ENCODE data around the gene CACNB4. TPM values are rescaled to one million over a fixed set of nuclear protein-coding genes. Genes with fewer than 3 reads are reported as not detected.

Gene CACNB4
- total and polyA plus RNA-seq, 9 of the 15 experiments (the other 6 are each of a cell fraction or from before 2014, with no cell fraction given) = 0.01 to 0.20 (median 0.04) TPM; not detected in 1

DNA sequence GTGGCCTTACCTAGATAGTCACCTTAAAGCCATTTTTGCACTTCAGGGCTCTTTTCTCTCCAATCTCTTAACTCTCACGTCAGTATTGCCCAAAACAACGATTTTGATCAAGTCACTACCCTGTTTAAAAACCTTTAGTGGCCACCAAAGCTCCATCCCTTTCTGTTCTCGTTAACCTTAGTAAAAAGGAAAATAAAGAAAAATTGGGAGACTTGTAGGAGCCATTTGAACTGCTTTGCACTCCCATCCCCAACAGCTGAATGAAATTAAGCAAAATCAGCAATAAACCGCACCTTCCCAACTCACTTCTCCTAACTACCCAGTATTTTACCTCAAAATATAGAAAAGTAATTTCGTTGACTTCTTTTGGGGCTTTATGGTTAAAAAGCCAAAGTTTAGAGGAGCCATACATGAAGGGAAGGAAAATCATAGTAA is 269.9 kb downstream of the CACNB4 start:
- no peak for DNase-seq (ENCODE audit: extremely low read depth in 1 of 4, low spot score in 3 of 4)
- BruUV-seq (replicated peaks) = TSS peak; percentile 97
- peaks cover 44% of the 10 kb centered on the region for H3K79me2 ChIP-seq (ENCODE audit: control insufficient read depth, insufficient read depth, low read length)
- peak overlapping the region; percentile 75 for H3K27ac ChIP-seq (ENCODE audit: extremely low read depth, low read depth, low read length)
- in situ Hi-C loops (cut with MboI) (no loop called here), intact Hi-C loops (cut with micrococcal nuclease) (no loop called here)
- peak overlapping the region; percentile 93 for H2AFZ ChIP-seq (ENCODE audit: low read depth, low read length)
- peaks cover 7 to 30% of the 10 kb centered on the region in 2 experiments for H3K4me1 ChIP-seq (replicated peaks in 1 of 2; ENCODE audit: control insufficient read depth in 2 of 2, insufficient read depth in 2 of 2, low read length in 2 of 2)
- ChIA-PET POLR2A (interaction anchor here (0.6 to 3.1 kb wide), 7 partner anchors 9 to 269 kb away, joined by 3 to 10 read pairs (median 4); no protein-coding TSS in a partner anchor), CTCF (ENCODE audit: low intra/inter-chr PET ratio) (no interaction called here)
- H3K4me3 ChIP-seq = peak overlapping the region; percentile 78
- H3K36me3 ChIP-seq (ENCODE audit: control insufficient read depth, insufficient read depth, low read length) = peaks cover 9% of the 10 kb centered on the region; the same call in 2 of the 3 replicates
- no peak for FAIRE-seq
- ATAC-seq = no peak
- peak overlapping the region; percentile 91 to 95; a peak in 3 of 4 replicates for H3K9ac ChIP-seq (ENCODE audit: insufficient read depth in 1 of 2, low read depth in 2 of 2, low read length in 2 of 2)
- H3K9me3 ChIP-seq (replicated peaks; ENCODE audit: control insufficient read depth, insufficient read depth, low read depth, low read length) = no peaks in the 10 kb centered on the region
- peak overlapping the region; percentile 98 for H3K4me2 ChIP-seq (ENCODE audit: insufficient read depth, low read length)
- 42% methylated on average over 5 of the region's 5 CpGs for WGBS (ENCODE audit: insufficient coverage, low coverage, missing lambda C conversion rate)
- no peaks in the 10 kb centered on the region for H3K9me1 ChIP-seq (ENCODE audit: control insufficient read depth, insufficient read depth, low read length)
- H3K27me3 ChIP-seq (ENCODE audit: control insufficient read depth in 2 of 2, insufficient read depth in 2 of 2, low read length in 2 of 2) = no peaks in the 10 kb centered on the region
- H4K20me1 ChIP-seq (replicated peaks; ENCODE audit: control insufficient read depth, insufficient read depth, low read length) = peaks cover 6% of the 10 kb centered on the region
- TF ChIP-seq RB1 (IDR thresholded peaks at IDR 0.05; ENCODE audit: low read depth) = no peak
- TF ChIP-seq, protein P1, sequence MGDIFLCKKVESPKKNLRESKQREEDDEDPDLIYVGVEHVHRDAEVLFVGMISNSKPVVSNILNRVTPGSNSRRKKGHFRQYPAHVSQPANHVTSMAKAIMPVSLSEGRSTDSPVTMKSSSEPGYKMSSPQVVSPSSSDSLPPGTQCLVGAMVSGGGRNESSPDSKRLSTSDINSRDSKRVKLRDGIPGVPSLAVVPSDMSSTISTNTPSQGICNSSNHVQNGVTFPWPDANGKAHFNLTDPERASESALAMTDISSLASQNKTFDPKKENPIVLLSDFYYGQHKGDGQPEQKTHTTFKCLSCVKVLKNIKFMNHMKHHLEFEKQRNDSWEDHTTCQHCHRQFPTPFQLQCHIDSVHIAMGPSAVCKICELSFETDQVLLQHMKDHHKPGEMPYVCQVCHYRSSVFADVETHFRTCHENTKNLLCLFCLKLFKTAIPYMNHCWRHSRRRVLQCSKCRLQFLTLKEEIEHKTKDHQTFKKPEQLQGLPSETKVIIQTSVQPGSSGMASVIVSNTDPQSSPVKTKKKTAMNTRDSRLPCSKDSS (IDR thresholded peaks at IDR 0.05; ENCODE audit: low read depth, partially characterized antibody) = no peak
- TF ChIP-seq POLR2A (conservative IDR thresholded peaks at IDR 0.05) = peak; percentile 83; the same call in 1 of the 2 replicates
- TF ChIP-seq, protein P2, sequence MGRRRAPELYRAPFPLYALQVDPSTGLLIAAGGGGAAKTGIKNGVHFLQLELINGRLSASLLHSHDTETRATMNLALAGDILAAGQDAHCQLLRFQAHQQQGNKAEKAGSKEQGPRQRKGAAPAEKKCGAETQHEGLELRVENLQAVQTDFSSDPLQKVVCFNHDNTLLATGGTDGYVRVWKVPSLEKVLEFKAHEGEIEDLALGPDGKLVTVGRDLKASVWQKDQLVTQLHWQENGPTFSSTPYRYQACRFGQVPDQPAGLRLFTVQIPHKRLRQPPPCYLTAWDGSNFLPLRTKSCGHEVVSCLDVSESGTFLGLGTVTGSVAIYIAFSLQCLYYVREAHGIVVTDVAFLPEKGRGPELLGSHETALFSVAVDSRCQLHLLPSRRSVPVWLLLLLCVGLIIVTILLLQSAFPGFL (CRISPR knock-in tag; IDR thresholded peaks at IDR 0.05) = peak; percentile 86; the same call in 1 of the 2 replicates
- TF ChIP-seq GABPA (tag; conservative IDR thresholded peaks at IDR 0.05; ENCODE audit: low read depth) = 0 out of 2 replicates have a peak, but pooled peaks have one; percentile 6
- 0 out of 2 replicates have a peak, but pooled peaks have one; percentile 47 for TF ChIP-seq ZNF197 (CRISPR knock-in tag; IDR thresholded peaks at IDR 0.05; ENCODE audit: low read depth)
- TF ChIP-seq PML (IDR thresholded peaks at IDR 0.05; ENCODE audit: low read length) = peak; percentile 46
- peak; percentile 3 for TF ChIP-seq BRD9 (IDR thresholded peaks at IDR 0.05; ENCODE audit: low read depth, partially characterized antibody)
- peak in 1 of 2 experiments; percentile 63; a peak in 1 of 4 replicates for TF ChIP-seq FOXA3 (CRISPR knock-in tag; conservative IDR thresholded peaks at IDR 0.05 in 1 of 2, IDR thresholded peaks at IDR 0.05 in 1 of 2)
- TF ChIP-seq HDAC2 (IDR thresholded peaks at IDR 0.05) = 0 out of 2 replicates have a peak, but pooled peaks have one; percentile 1
- TF ChIP-seq ZNF316 (IDR thresholded peaks at IDR 0.05) = peak; percentile 94
- no peak for TF ChIP-seq XRCC4 (IDR thresholded peaks at IDR 0.05; ENCODE audit: extremely low read depth, insufficient read depth, insufficient read length)
- peak; percentile 66; the same call in 1 of the 2 replicates for TF ChIP-seq ZNF175 (CRISPR knock-in tag; IDR thresholded peaks at IDR 0.05; ENCODE audit: low read depth)
- TF ChIP-seq E2F3 (CRISPR knock-in tag; IDR thresholded peaks at IDR 0.05) = no peak
- TF ChIP-seq FOXP1 (CRISPR knock-in tag; IDR thresholded peaks at IDR 0.05) = 0 out of 2 replicates have a peak, but pooled peaks have one; percentile 18
- TF ChIP-seq TFAM (CRISPR knock-in tag; conservative IDR thresholded peaks at IDR 0.05) = no peak
- peak; percentile 71 for TF ChIP-seq MAFK (IDR thresholded peaks at IDR 0.05; ENCODE audit: low read length)
- TF ChIP-seq, protein P3, sequence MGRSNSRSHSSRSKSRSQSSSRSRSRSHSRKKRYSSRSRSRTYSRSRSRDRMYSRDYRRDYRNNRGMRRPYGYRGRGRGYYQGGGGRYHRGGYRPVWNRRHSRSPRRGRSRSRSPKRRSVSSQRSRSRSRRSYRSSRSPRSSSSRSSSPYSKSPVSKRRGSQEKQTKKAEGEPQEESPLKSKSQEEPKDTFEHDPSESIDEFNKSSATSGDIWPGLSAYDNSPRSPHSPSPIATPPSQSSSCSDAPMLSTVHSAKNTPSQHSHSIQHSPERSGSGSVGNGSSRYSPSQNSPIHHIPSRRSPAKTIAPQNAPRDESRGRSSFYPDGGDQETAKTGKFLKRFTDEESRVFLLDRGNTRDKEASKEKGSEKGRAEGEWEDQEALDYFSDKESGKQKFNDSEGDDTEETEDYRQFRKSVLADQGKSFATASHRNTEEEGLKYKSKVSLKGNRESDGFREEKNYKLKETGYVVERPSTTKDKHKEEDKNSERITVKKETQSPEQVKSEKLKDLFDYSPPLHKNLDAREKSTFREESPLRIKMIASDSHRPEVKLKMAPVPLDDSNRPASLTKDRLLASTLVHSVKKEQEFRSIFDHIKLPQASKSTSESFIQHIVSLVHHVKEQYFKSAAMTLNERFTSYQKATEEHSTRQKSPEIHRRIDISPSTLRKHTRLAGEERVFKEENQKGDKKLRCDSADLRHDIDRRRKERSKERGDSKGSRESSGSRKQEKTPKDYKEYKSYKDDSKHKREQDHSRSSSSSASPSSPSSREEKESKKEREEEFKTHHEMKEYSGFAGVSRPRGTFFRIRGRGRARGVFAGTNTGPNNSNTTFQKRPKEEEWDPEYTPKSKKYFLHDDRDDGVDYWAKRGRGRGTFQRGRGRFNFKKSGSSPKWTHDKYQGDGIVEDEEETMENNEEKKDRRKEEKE (IDR thresholded peaks at IDR 0.05; ENCODE audit: borderline replicate concordance in 1 of 2, control insufficient read depth in 1 of 2, low read depth in 2 of 2, low read length in 1 of 2) = peak in 1 of 2 experiments; percentile 94; a peak in 1 of 4 replicates

Measured in K562 (cell line).